GM18507 (cell line): ENCODE data around the gene SURF1.

ENCODE experiments used
- DNase-seq: peaks from one replicate; pipeline ENCODE4 v3.0.0; 2011; ENCODE audit warnings: low read depth; ENCODE audit not compliant: insufficient read length; ENCODE audit errors: extremely low spot score
- FAIRE-seq: peaks from 2 replicates; lab custom pipeline; 2011; peaks lifted over from hg19 to GRCh38; lab: Jason Lieb, UNC

SURF1 gene

GRCh38 chr9:133368249-133368881 is 12.1 kb upstream of the SURF1 start:
- no peak for FAIRE-seq
- DNase-seq, result no peak

GRCh38 chr9:133367778-133368177 is 11.5 kb upstream of the SURF1 start:
- no peak for DNase-seq
- no peak for FAIRE-seq

- DNase-seq (no peak), FAIRE-seq (no peak)
Measured at GRCh38 chr9:133367221-133367620, 10.9 kb upstream of the SURF1 start.

- DNase-seq, result no peak
- no peak for FAIRE-seq
Measured at GRCh38 chr9:133366435-133366834, 10.1 kb upstream of the SURF1 start.

- no peak for FAIRE-seq
- DNase-seq, result no peak
Measured at GRCh38 chr9:133362359-133363044, 6.2 kb upstream of the SURF1 start.

- FAIRE-seq (no peak), DNase-seq (no peak)
Measured at GRCh38 chr9:133361507-133362092, 5.3 kb upstream of the SURF1 start.

GRCh38 chr9:133360400-133361393 is 4.4 kb upstream of the SURF1 start:
- DNase-seq (no peak), FAIRE-seq (no peak)

GRCh38 chr9:133359399-133360175 is 3.3 kb upstream of the SURF1 start:
- no peak for DNase-seq
- FAIRE-seq, result no peak

- FAIRE-seq, result no peak
Measured at GRCh38 chr9:133357656-133358055, 1.4 kb upstream of the SURF1 start.

GRCh38 chr9:133355881-133356357 is 368 bp downstream of the SURF1 start:
- DNase-seq, result no peak
- no peak for FAIRE-seq

More at GRCh38 chr9:133357656-133358055, 1.4 kb upstream of the SURF1 start:
- DNase-seq, result no peak

GRCh38 chr9:133354766-133355165 is 1.5 kb downstream of the SURF1 start:
- DNase-seq (no peak), FAIRE-seq (no peak)

GRCh38 chr9:133353548-133353947 is 2.7 kb downstream of the SURF1 start:
- DNase-seq, result no peak
- no peak for FAIRE-seq

GRCh38 chr9:133352635-133353340 is 3.5 kb downstream of the SURF1 start:
- FAIRE-seq, result no peak
- no peak for DNase-seq

GRCh38 chr9:133351908-133352634 is 4.2 kb downstream of the SURF1 start:
- no peak for DNase-seq
- FAIRE-seq, result no peak

- no peak for FAIRE-seq
- DNase-seq, result no peak
Measured at GRCh38 chr9:133351526-133351907, 4.8 kb downstream of the SURF1 start.

- DNase-seq (no peak), FAIRE-seq (no peak)
Measured at GRCh38 chr9:133349965-133350616, 6.2 kb downstream of the SURF1 start.
